Measurements from ENCODE around the gene OR6Q1.

DNA sequence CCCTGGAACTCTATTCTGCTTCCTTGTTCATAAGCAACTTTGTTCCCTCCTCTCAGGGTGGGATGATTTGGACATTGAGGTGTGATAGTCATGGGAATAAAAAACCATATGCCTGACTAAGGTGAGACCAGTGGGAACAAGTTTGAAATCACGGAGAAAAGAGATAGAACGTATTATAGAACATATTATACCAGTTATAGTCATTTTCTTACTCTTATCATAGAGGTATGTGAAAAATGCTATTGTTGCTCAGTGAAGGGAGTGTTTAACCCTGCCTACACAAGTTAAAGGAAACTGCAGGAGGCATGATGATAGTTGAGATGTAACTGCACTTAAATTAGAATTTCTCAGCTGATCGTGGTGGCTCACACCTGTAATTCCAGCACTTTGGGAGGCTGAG is 15.5 kb downstream of the OR6Q1 start:
- TF ChIP-seq CTCF (IDR thresholded peaks at IDR 0.05; ENCODE audit: poor library complexity, severe bottlenecking) (no peak), EZH2 (IDR thresholded peaks at IDR 0.05; ENCODE audit: borderline replicate concordance, insufficient read depth, low read length, poor library complexity, severe bottlenecking) (no peak), EP300 (conservative IDR thresholded peaks at IDR 0.05; ENCODE audit: poor library complexity, severe bottlenecking) (no peak), REST (IDR thresholded peaks at IDR 0.05; ENCODE audit: borderline replicate concordance) (no peak), TAF1 (IDR thresholded peaks at IDR 0.05; ENCODE audit: low read depth) (no peak)
